A673 (cell line): ENCODE data around the gene IGLL1. TPM values are rescaled to one million over a fixed set of nuclear protein-coding genes. Genes with fewer than 3 reads are reported as not detected.

Experiments
- BruUV-seq: library from RNA; stranded (reverse); fragments of 400-500 nt; replicated peaks from 2 replicates; lab custom pipeline; 2021; lab: Mats Ljungman, UMichigan
- CTCF ChIA-PET: fragments of 300-600 bp; sonication (Branson Sonifier 250); formaldehyde crosslinking; loops from one replicate; lab custom pipeline; 2022; ENCODE audit warnings: antibody characterized with exemption; lab: Charles Lee
- POLR2A ChIA-PET: fragments of 300-600 bp; sonication (Branson Sonifier 250); formaldehyde crosslinking; loops from one replicate; lab custom pipeline; 2022; ENCODE audit warnings: antibody characterized with exemption; ENCODE audit not compliant: low non-redundant PET; lab: Charles Lee
- DNase-seq: peaks from one replicate; pipeline ENCODE4 v3.0.0-alpha.2; 2015; ENCODE audit warnings: low spot score
- H3K27ac ChIP-seq: fragments of 200-600 bp; sonication (generic); 2 replicates; pipeline ENCODE4 v1.5.1; 2016; ENCODE audit warnings: mixed run types, low read depth, mild to moderate bottlenecking, mixed read lengths, antibody characterized with exemption, low read length; ENCODE audit not compliant: poor library complexity, severe bottlenecking
- H3K27me3 ChIP-seq: fragments of 200-600 bp; sonication (generic); replicated peaks from 2 replicates; pipeline ENCODE4 v1.6.1; 2017; ENCODE audit warnings: mixed run types, low read depth, mild to moderate bottlenecking, mixed read lengths, antibody characterized with exemption, low read length; ENCODE audit not compliant: insufficient read depth, poor library complexity
- H3K36me3 ChIP-seq: fragments of 200-600 bp; sonication (generic); 2 replicates; pipeline ENCODE4 v1.6.1; 2016; ENCODE audit warnings: mixed run types, mild to moderate bottlenecking, mixed read lengths, antibody characterized with exemption, low read length; ENCODE audit not compliant: insufficient read depth, poor library complexity, severe bottlenecking
- H3K4me1 ChIP-seq: fragments of 200-600 bp; sonication (generic); 2 replicates; pipeline ENCODE4 v1.6.1; 2017; ENCODE audit warnings: mixed run types, mild to moderate bottlenecking, mixed read lengths, antibody characterized with exemption, low read length; ENCODE audit not compliant: insufficient read depth, poor library complexity, severe bottlenecking
- H3K4me3 ChIP-seq: fragments of 200-600 bp; sonication (generic); 2 replicates; pipeline ENCODE4 v1.5.1; 2016; ENCODE audit warnings: low read depth, mixed run types, mild to moderate bottlenecking, mixed read lengths, low read length; ENCODE audit not compliant: poor library complexity, severe bottlenecking
- H3K9me3 ChIP-seq: fragments of 200-600 bp; sonication (generic); 2 replicates; pipeline ENCODE4 v1.6.1; 2016; ENCODE audit warnings: mixed run types, low read depth, mild to moderate bottlenecking, mixed read lengths, antibody characterized with exemption, low read length; ENCODE audit not compliant: poor library complexity, severe bottlenecking
- CTCF ChIP-seq: fragments of 300-800, 200-600 bp; sonication (generic); conservative IDR thresholded peaks from 2 replicates; pipeline ENCODE4 v1.5.1; 2017; ENCODE audit warnings: low read depth, mild to moderate bottlenecking, antibody characterized with exemption, low read length, moderate library complexity, mixed read lengths
- EZH2 ChIP-seq: fragments of 200-600 bp; sonication (generic); IDR thresholded peaks from 2 replicates; pipeline ENCODE4 v1.6.1; 2017; ENCODE audit warnings: borderline replicate concordance, low read depth, mild to moderate bottlenecking, mixed read lengths, antibody characterized with exemption, low read length; ENCODE audit not compliant: poor library complexity, severe bottlenecking
- intact Hi-C: fragments of 100-400 bp; cut with micrococcal nuclease; formaldehyde crosslinking; loops from one replicate; pipeline ENCODE4 v1.10.0; 2022; ENCODE audit not compliant: unreplicated experiment
- total RNA-seq: library from RNA; stranded (reverse); gene quantifications from 2 replicates; pipeline ENCODE4 v1.2.3, GENCODE V29; 2021

Gene IGLL1
- total RNA-seq, 1 experiment from 2014 or later: not detected

- no peaks in the 10 kb centered on the region for H3K9me3 ChIP-seq
- ChIA-PET POLR2A (no interaction called here), CTCF (no interaction called here)
- H3K4me3 ChIP-seq: no peak overlapping the region
- peaks cover under 1% of the 10 kb centered on the region for H3K4me1 ChIP-seq
- no peak overlapping the region for H3K27ac ChIP-seq
- no peak for TF ChIP-seq EZH2
- TF ChIP-seq CTCF: no peak
- no peaks in the 10 kb centered on the region for H3K27me3 ChIP-seq
- H3K36me3 ChIP-seq: no peaks in the 10 kb centered on the region
- DNase-seq: no peak
- no TSS peak for BruUV-seq
- intact Hi-C loops: no loop called here
Observed at GRCh38 chr22:23527971-23528740, 51.9 kb downstream of the IGLL1 start.

GRCh38 chr22:23526596-23527316 lies 53.3 kb downstream of the IGLL1 start:
- intact Hi-C loops: no loop called here
- CTCF ChIA-PET: no interaction called here
- TF ChIP-seq EZH2: no peak
- no peak for TF ChIP-seq CTCF
- DNase-seq: no peak
- Histone ChIP-seq H3K27ac (no peak overlapping the region), H3K4me1 (peaks cover 14% of the 10 kb centered on the region), H3K9me3 (no peaks in the 10 kb centered on the region), H3K27me3 (no peaks in the 10 kb centered on the region), H3K36me3 (no peaks in the 10 kb centered on the region), H3K4me3 (no peak overlapping the region)
- POLR2A ChIA-PET: no interaction called here
- BruUV-seq: no TSS peak

GRCh38 chr22:23525510-23525909 lies 54.6 kb downstream of the IGLL1 start:
- H3K36me3 ChIP-seq: no peaks in the 10 kb centered on the region
- POLR2A ChIA-PET: no interaction called here
- no TSS peak for BruUV-seq
- no peak overlapping the region for H3K27ac ChIP-seq
- H3K9me3 ChIP-seq: no peaks in the 10 kb centered on the region
- intact Hi-C loops: no loop called here
- CTCF ChIA-PET: no interaction called here
- no peaks in the 10 kb centered on the region for H3K27me3 ChIP-seq
- H3K4me1 ChIP-seq: peaks cover 25% of the 10 kb centered on the region
- H3K4me3 ChIP-seq: no peak overlapping the region
- TF ChIP-seq CTCF (no peak), EZH2 (no peak)
- no peak for DNase-seq
